BJ (cell line): Measurements from ENCODE around the gene INSC. TPM values are rescaled to one million over a fixed set of nuclear protein-coding genes. Genes with fewer than 3 reads are reported as not detected.
"Not testable (repeated sequence)": the region's sequence is repeated elsewhere in the genome, so short reads cannot be mapped to it uniquely, and the experiment has no call there.

ENCODE experiments used
- CTCF ChIA-PET: fragments of 350-600 bp; formaldehyde crosslinking; extraction: SDS; loops from one replicate; lab custom pipeline; 2021; ENCODE audit warnings: antibody characterized with exemption, inconsistent platforms; lab: Yijun Ruan, JAX
- POLR2A ChIA-PET: fragments of 300-600 bp; sonication (Branson Sonifier 250); formaldehyde crosslinking; extraction: SDS; loops from one replicate; lab custom pipeline; 2021; ENCODE audit warnings: antibody characterized with exemption; lab: Charles Lee
- DNase-seq: peaks from one replicate; pipeline ENCODE4 v3.0.0-alpha.2; 2011; ENCODE audit warnings: low read depth
- H3K27me3 ChIP-seq: 2 replicates; pipeline ENCODE4 v1.6.0; 2011; ENCODE audit warnings: low read length; ENCODE audit not compliant: control insufficient read depth, insufficient read depth
- H3K36me3 ChIP-seq: 2 replicates; pipeline ENCODE4 v1.5.1; 2011; ENCODE audit warnings: low read length; ENCODE audit not compliant: control insufficient read depth, insufficient read depth
- H3K4me3 ChIP-seq: 2 replicates; pipeline ENCODE4 v1.5.1; 2011; ENCODE audit warnings: low read depth, mild to moderate bottlenecking, control low read depth, low read length
- polyA minus RNA-seq: library from RNA; depleted of rRNA, polyadenylated mRNA; stranded (reverse); fragments of >200 nt; gene quantifications from 2 replicates; pipeline ENCODE4 v1.2.3, GENCODE V29; 2011; rRNA and poly(A)+ RNA removed
- polyA plus RNA-seq: library from polyadenylated mRNA; depleted of rRNA; stranded (reverse); fragments of >200 nt; gene quantifications from 2 replicates; pipeline ENCODE4 v1.2.3, GENCODE V29; 2011; rRNA removed
- TF ChIP-seq, protein P1 (sequence below): IDR thresholded peaks from 2 replicates; pipeline ENCODE4 v1.5.1; 2011; ENCODE audit warnings: low read depth, mild to moderate bottlenecking, control low read depth, inconsistent platforms, low read length, moderate library complexity; ENCODE audit not compliant: insufficient read depth

Gene INSC
- polyA plus RNA-seq (0.10 TPM in 1 of 2 replicates, not detected in the other), polyA minus RNA-seq (0.19 and 0.46 TPM in 2 replicates)

- Histone ChIP-seq H3K36me3 (no peaks in the 10 kb centered on the region), H3K27me3 (no peaks in the 10 kb centered on the region; the same call in 1 of the 2 replicates), H3K4me3 (peak within 1 kb of the TSS; percentile 35)
- ChIA-PET CTCF (interaction anchor here (1.5 to 2.4 kb wide), 2 partner anchors 10 to 12 kb away, joined by 4 to 7 read pairs; no protein-coding TSS in a partner anchor), POLR2A (no interaction called here)
- TF ChIP-seq, protein P1, sequence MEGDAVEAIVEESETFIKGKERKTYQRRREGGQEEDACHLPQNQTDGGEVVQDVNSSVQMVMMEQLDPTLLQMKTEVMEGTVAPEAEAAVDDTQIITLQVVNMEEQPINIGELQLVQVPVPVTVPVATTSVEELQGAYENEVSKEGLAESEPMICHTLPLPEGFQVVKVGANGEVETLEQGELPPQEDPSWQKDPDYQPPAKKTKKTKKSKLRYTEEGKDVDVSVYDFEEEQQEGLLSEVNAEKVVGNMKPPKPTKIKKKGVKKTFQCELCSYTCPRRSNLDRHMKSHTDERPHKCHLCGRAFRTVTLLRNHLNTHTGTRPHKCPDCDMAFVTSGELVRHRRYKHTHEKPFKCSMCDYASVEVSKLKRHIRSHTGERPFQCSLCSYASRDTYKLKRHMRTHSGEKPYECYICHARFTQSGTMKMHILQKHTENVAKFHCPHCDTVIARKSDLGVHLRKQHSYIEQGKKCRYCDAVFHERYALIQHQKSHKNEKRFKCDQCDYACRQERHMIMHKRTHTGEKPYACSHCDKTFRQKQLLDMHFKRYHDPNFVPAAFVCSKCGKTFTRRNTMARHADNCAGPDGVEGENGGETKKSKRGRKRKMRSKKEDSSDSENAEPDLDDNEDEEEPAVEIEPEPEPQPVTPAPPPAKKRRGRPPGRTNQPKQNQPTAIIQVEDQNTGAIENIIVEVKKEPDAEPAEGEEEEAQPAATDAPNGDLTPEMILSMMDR = no peak
- DNase-seq = no peak
Observed at GRCh38 chr11:15114501-15115475, at the start of gene INSC. Gene INSC (plus strand): TSS chr11:15114923. CDS start chr11:15149175, 34,252 bp downstream.

DNA sequence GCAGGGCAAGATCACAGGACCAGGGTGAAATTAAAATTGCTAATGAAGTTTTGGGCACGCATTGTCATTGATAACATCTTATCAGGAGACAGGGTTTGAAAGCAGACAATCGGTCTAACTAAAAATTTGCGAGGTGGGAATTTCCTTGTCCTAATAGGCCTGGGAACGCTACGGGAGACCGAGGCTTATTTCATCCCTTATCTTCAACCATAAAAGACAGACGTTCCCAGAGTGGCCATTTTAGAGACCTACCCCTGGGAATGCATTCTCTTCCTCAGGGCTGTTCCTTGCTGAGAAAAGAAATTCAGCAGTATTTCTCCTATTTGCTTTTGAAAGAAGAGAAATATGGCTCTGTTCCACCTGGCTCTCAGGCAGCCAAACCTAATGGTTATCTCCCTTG, 45.0 kb upstream of the INSC start:
- H3K36me3 ChIP-seq, H3K4me3 ChIP-seq, POLR2A ChIA-PET, DNase-seq, CTCF ChIA-PET: not testable (repeated sequence)
- peaks cover 19% of the 10 kb centered on the region for H3K27me3 ChIP-seq

DNA sequence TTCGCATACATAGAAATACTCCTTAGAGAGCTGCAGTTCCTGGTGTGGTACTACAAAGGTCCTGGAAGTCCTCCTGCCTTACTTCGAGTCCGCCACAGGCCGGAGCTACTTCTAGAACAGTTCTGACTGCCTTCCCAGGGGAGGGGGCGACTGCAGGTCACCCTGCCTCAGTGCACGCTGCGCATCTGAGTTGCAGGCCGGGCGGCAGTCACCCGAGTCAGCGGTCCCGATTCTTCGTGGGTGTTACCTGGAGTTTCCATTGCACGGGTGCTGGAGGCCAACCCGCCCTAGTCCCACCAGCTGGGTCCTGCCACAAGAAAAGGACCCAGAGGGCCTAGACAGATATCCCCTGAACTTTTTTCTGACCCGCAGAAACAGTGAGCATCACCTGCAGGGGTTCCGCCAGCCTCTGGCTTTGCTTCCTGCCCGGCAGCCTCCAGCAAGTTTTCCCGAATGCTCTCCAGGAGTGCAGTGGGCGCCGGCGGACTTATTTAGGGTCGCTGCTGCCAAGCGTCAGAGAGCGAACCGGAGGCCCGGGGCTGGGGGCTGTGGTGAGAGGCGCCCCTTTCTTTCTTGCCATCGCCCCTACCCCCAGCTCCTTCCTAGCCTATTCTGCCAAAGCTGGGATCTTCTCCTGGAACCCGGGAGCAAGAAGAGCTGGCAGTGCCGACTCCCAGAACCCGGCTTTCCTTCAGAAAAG, 43.0 kb upstream of the INSC start:
- Histone ChIP-seq H3K27me3 (peaks cover 21% of the 10 kb centered on the region), H3K4me3 (no peak overlapping the region), H3K36me3 (no peaks in the 10 kb centered on the region)
- ChIA-PET POLR2A (no interaction called here), CTCF (interaction anchor here (8.2 kb wide), 1 partner anchor 165 kb away, joined by 129 read pairs; no protein-coding TSS in a partner anchor)
- DNase-seq = no peak
- TF ChIP-seq, protein P1 = no peak

- DNase-seq = no peak
- Histone ChIP-seq H3K4me3 (no peak overlapping the region), H3K36me3 (no peaks in the 10 kb centered on the region), H3K27me3 (peaks cover 21% of the 10 kb centered on the region)
- POLR2A ChIA-PET = no interaction called here
- TF ChIP-seq, protein P1 = no peak
- CTCF ChIA-PET = interaction anchor here (1.3 to 8.2 kb wide), 4 partner anchors 13 to 283 kb away, joined by 3 to 129 read pairs (median 16); no protein-coding TSS in a partner anchor
Observed at GRCh38 chr11:15072551-15073143, 42.1 kb upstream of the INSC start.

- ChIA-PET POLR2A (no interaction called here), CTCF (interaction anchor here (0.8 to 8.2 kb wide), 18 partner anchors 11 to 284 kb away, joined by 3 to 129 read pairs (median 4); no protein-coding TSS in a partner anchor)
- peaks cover 21% of the 10 kb centered on the region for H3K27me3 ChIP-seq
- TF ChIP-seq, protein P1 = no peak
- DNase-seq = no peak
- H3K36me3 ChIP-seq = no peaks in the 10 kb centered on the region
- peak within 1 kb of the TSS; percentile 17 for H3K4me3 ChIP-seq
Observed at GRCh38 chr11:15073361-15074205, 41.1 kb upstream of the INSC start, which contains the start of gene CALCB. Gene CALCB (plus strand): TSS chr11:15073593. CDS start chr11:15074719, 1,126 bp downstream.
